HG02623 (cell line): Measurements from ENCODE around the gene FERMT1.
"Not testable (repeated sequence)": the region's sequence is repeated elsewhere in the genome, so short reads cannot be mapped to it uniquely, and the experiment has no call there.

Experiments
- ATAC-seq: cut with Tn5 transposase; IDR thresholded peaks from one replicate; pipeline ENCODE4 v1.9.1; 2021; ENCODE audit warnings: moderate library complexity; ENCODE audit not compliant: unreplicated experiment

The FERMT1 gene

DNA sequence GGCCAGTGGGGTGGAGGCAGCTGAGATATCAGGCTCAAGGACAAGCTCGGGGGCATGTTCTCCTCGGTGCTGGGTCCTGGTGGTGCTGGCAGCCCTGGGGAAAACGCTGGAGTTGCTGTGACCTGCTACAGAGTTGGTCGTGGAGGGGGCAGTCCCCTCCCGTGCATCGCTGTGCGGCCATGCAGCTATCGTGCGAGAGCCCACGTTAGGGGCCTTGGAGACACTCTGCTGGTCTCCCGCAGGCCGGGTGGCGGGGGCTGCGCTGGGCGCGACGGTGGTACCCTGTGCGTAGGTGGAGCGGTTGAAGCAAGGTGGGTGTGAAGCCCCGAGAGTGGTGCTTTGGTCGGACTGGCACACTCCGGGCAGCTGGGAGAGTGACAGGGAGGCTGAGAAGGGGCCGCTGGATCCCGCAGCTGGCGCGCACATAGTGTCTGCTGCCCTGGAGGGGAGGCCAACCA lies 81.0 kb downstream of the FERMT1 start:
- ATAC-seq: no peak

GRCh38 chr20:6040958-6041807 lies 81.6 kb downstream of the FERMT1 start:
- no peak for ATAC-seq

GRCh38 chr20:6040540-6040939 lies 82.3 kb downstream of the FERMT1 start:
- ATAC-seq: no peak

DNA sequence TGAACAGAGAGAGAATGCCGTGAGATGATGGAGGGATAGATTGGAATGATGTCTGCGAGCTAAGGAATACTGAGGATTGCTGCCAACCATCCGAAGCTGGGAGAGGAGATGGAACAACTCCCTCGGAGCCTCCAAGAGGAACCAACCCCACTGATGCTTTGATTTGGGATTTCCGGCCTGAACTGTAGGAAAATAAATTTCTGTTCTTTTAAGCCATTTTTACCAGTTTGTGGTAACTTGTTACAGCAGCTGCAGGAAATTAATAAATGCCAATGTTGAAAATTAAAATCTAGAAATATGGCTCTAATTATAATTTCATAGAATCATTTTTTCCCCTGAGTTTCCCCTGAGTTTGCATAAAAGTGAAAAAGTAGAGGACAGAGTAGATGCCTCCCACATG lies 83.1 kb downstream of the FERMT1 start:
- no peak for ATAC-seq

DNA sequence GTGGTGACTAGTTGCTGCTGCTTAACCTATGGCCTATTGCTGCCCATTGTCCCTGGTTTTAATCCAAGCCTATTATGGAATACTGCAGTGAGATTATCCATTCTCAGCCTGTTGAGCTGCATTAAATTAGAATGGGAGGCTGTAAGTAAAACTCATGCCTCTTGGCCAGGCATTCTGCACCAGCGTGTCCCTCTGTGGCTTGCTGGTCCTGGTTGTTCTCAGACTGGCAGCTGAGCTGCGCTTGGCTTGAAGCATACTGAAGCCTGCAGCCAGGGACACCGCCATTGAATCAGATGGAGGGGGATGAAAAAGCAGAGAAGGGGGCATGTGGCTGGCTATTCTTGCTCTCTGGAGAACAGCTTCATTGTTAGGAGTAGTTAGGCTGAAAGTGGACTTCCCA lies 84.6 kb downstream of the FERMT1 start:
- no peak for ATAC-seq

GRCh38 chr20:6037082-6037481 lies 85.7 kb downstream of the FERMT1 start:
- ATAC-seq: no peak

DNA sequence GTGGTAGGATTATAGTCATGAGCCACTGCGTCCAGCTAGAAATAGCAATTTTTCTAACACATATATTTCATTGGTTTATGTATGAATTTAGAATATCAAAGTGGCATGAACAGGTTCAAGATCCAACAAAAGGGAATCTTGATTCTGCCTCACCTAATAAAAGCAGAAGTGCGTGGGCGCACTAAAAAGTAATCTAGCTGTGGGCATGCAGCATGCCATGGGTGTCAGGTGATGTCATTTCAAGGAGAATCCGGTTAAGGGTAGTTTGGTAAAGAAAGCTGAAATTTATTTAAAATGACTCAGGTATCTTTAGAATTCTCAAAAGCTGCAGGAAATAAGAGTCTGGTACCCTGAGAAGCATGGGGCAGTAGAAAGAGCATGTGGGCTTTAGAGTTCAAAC lies 86.6 kb downstream of the FERMT1 start:
- no peak for ATAC-seq

DNA sequence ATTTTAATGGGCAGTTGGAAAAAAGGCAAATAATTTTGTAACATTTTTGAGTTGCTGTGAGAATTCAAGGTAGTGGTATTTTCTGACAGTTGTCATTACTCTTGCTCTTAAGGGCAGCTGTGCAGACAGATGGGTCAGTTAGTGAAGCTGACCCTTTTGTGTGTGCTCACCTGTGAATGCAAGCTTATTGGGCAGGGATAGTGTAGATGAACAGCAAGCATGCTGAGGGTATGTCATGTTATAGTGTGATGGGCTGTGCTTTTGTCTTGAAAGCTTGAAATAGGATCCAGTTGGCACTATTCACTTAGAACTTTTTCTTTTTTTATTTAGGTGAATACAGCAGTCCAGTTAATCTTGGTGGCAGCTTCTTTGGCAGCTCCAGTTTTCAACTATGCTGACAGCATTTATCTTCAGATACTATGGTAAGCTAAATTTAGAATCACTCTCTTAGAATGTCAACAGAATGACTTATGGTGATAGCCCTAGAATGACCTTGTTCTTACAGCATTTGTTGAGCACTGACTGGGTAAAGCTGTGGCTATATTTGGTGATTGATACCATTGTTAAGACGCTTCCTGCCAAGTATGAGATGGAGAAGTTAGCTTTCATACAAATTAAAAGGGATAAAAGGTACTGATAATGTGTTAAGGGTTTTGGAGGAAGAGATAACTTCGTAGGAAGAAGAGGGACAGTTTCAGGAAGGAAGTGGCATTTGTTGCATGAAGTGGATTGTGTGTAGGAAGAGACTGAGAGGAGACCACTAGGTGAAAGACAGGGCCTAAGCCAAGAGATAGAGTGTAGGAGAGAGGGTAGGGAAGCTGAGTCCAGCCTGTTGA lies 88.5 kb downstream of the FERMT1 start:
- no peak for ATAC-seq

DNA sequence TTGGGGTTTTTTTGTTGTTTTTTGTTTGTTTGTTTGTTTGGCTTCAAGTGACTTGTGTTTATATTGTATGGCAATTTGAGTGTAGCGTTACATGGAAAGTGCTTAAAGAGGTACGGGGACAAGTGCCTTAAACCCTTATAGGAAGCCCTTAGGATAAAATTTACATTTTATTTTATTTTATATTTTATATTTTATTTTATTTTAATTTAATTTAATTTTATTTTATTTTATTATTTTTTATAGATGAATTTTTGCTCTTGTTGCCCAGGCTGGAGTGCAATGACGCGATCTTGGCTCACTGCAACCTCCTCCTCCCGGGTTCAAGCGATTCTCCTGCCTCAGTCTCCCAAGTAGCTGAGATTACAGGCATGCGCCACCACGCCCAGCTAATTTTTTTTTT lies 89.9 kb downstream of the FERMT1 start:
- not testable (repeated sequence) for ATAC-seq

DNA sequence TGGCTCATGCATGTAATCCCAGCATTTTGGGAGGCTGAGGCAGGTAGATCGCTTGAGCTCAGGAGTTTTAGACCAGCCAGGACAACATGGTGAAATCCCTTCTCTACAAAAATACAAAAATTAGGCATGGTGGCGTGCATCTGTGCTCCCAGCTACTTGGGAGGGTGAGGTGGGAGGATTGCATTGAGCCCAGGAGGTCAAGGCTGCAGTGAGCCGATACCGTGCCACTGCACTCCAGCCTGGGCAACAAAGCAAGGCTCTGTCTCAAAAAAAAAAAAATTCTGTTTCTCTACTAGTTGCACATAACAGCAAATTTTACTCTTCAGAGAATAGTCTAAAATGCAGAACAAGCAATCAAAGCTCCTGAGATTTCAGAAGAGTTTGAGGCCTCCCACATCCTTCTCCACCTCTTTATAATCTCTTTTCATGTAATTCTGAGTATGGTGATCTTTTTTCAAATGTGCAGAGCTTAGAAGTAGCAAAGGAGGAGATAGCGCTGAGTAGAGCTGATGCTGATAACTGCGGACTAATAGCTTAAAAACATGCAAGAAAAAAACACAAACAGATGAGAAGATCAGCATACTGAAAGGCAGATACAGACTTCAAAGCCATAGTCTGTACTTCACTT lies 92.3 kb downstream of the FERMT1 start:
- ATAC-seq: no peak

- ATAC-seq: no peak
These were observed 93.3 kb downstream of the FERMT1 start for GRCh38 chr20:6029538-6029937.

DNA sequence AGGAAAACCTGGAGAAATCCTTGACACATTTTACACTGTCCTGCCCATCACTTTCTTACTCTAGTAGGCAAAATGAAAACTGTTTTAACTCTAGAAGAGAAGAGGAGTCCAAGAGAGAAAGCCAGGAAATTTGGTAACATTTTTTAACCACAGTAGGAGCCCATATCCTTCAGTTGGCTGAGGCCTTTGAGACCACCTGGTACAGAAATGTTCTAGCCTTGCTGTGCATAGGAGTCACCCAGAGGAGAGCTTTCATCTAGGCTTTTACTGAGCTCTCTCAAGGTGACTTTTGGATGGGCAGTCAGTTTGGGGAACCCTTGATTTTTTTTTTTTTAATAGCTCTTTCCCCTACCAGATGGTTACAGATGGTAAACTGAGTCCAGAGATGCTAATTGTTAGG lies 94.0 kb downstream of the FERMT1 start:
- no peak for ATAC-seq

- ATAC-seq: no peak
These were observed 96.8 kb downstream of the FERMT1 start for GRCh38 chr20:6026051-6026450.
